Kidney epithelial cell (primary cell): ENCODE results near the gene IL1RAPL1. TPM values are rescaled to one million over a fixed set of nuclear protein-coding genes. Genes with fewer than 3 reads are reported as not detected.

Experiments used
- DNase-seq: peaks from one replicate; pipeline ENCODE4 v3.0.0-alpha.2; 2010; ENCODE audit warnings: low read depth
- H3K27me3 ChIP-seq: 2 replicates; pipeline ENCODE4 v1.6.0; 2011; ENCODE audit warnings: low read length; ENCODE audit not compliant: control insufficient read depth, insufficient read depth
- H3K36me3 ChIP-seq: 2 replicates; pipeline ENCODE4 v1.5.1; 2011; ENCODE audit warnings: low read length; ENCODE audit not compliant: control insufficient read depth, insufficient read depth
- H3K4me3 ChIP-seq: 2 replicates; pipeline ENCODE4 v1.5.1; 2011; ENCODE audit warnings: low read depth, mild to moderate bottlenecking, control low read depth, low read length
- total RNA-seq: library from RNA; depleted of rRNA; stranded (reverse); fragments of >200 nt; gene quantifications from 2 replicates; pipeline ENCODE4 v1.2.3, GENCODE V29; 2015
- TF ChIP-seq, protein P1 (sequence below): IDR thresholded peaks from 2 replicates; pipeline ENCODE4 v1.5.1; 2011; ENCODE audit warnings: mild to moderate bottlenecking, moderate library complexity, low read length, control low read depth, inconsistent platforms; ENCODE audit not compliant: insufficient read depth, poor library complexity, severe bottlenecking

IL1RAPL1 gene
- total RNA-seq, 1 donor from 2014 or later = not detected

DNA sequence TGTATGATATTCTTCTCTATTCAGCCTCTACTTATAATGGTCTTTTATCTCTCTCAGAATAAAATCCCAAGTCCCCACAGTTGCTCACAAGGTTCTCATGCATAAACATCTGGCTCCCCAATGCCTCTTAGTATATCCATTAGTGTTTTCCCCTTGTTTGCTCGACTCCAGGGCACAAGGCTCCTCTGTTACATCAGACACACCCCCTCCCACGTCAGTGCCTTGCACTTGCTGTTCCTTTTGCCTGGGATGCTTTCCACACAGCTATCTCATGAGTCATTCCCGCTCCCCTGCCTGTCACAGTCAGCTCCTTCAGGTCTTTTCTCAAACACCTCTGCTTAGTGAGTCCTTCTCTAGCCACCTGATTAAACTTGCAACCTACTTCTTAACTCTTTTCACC, 260.2 kb downstream of the IL1RAPL1 start:
- no peak overlapping the region for H3K4me3 ChIP-seq
- H3K27me3 ChIP-seq = no peaks in the 10 kb centered on the region
- DNase-seq = no peak
- H3K36me3 ChIP-seq = no peaks in the 10 kb centered on the region
- TF ChIP-seq, protein P1, sequence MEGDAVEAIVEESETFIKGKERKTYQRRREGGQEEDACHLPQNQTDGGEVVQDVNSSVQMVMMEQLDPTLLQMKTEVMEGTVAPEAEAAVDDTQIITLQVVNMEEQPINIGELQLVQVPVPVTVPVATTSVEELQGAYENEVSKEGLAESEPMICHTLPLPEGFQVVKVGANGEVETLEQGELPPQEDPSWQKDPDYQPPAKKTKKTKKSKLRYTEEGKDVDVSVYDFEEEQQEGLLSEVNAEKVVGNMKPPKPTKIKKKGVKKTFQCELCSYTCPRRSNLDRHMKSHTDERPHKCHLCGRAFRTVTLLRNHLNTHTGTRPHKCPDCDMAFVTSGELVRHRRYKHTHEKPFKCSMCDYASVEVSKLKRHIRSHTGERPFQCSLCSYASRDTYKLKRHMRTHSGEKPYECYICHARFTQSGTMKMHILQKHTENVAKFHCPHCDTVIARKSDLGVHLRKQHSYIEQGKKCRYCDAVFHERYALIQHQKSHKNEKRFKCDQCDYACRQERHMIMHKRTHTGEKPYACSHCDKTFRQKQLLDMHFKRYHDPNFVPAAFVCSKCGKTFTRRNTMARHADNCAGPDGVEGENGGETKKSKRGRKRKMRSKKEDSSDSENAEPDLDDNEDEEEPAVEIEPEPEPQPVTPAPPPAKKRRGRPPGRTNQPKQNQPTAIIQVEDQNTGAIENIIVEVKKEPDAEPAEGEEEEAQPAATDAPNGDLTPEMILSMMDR = no peak

DNA sequence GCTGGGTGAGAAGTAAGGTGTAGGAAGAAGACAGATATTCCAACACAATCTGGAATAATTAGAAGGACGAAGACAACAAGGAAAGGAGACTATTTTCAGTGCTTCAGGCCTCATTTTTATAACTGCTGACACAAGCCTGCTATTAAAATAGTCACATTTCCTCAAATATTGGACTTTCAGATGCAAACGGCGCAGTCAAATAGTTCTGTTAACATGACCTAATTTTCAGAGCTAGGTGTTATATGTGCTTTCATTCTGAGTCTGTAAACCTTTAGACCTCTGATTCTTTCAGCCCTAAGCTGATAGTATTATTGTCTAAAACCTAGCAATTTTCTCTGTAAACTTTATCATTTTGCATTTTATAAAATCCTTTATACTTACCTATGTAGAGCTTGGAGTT, 261.5 kb downstream of the IL1RAPL1 start:
- no peaks in the 10 kb centered on the region for H3K27me3 ChIP-seq
- H3K36me3 ChIP-seq = no peaks in the 10 kb centered on the region
- no peak for DNase-seq
- TF ChIP-seq, protein P1 = no peak
- no peak overlapping the region for H3K4me3 ChIP-seq

DNA sequence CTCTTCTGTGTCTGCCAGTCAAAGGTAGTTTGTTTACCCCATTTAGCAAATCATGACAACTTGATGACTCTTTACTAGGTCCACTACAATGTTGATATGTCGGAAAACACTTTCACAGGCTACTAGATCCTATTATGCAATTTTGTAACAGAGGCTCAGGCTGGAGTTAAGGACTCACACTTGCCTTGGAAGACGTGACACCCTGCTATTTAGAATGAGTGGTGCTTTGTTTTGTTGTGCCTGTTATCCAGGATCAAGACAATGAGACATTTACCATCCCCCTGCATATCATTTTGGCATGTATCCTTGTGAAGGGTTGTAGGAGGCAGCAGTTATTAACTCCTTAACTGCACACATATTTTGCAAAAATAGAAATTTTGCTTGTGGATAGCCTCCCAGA, 263.7 kb downstream of the IL1RAPL1 start:
- no peak for DNase-seq
- Histone ChIP-seq H3K4me3 (no peak overlapping the region), H3K27me3 (no peaks in the 10 kb centered on the region), H3K36me3 (no peaks in the 10 kb centered on the region)
- TF ChIP-seq, protein P1 = no peak

DNA sequence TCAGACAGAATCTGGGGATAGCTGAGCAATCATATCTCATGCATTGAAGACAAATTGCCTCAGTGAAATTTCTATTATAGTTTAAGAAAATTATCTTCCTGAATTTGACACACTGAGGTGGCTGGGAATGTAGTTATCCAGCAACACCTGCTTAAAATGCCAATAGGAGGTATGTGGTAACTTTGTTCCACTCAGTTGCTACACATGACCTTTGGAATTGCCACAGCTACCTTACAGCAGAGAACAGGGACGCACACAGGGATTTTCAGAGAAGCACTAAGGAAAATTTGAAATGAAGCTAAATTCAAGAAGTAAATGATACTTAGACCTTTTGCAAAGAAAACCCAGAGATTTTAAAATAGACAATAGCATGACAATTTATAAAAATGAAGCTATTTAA, 264.6 kb downstream of the IL1RAPL1 start:
- no peak overlapping the region for H3K4me3 ChIP-seq
- no peaks in the 10 kb centered on the region for H3K36me3 ChIP-seq
- TF ChIP-seq, protein P1 = no peak
- no peak for DNase-seq
- no peaks in the 10 kb centered on the region for H3K27me3 ChIP-seq

DNA sequence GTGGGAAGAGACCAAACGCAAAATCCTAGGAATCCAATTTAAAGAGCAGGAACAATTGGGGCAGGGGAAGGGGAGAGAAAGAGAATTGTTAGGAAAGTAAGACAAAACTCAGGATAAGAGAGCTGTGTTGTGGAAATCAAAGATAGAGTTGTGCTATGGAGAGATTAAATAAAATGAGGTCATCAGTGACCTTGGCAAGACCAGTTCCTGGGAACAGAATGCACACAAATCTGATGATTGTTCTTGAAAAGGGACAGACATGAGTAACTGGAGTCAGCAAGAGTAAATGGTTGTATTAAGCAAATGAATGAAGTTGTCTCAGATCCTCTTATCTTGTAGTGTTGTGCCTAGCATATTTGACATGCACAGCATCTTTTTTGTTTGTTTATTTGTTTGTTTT, 267.4 kb downstream of the IL1RAPL1 start:
- no peak for DNase-seq
- Histone ChIP-seq H3K4me3 (no peak overlapping the region), H3K27me3 (no peaks in the 10 kb centered on the region), H3K36me3 (no peaks in the 10 kb centered on the region)
- TF ChIP-seq, protein P1 = no peak

DNA sequence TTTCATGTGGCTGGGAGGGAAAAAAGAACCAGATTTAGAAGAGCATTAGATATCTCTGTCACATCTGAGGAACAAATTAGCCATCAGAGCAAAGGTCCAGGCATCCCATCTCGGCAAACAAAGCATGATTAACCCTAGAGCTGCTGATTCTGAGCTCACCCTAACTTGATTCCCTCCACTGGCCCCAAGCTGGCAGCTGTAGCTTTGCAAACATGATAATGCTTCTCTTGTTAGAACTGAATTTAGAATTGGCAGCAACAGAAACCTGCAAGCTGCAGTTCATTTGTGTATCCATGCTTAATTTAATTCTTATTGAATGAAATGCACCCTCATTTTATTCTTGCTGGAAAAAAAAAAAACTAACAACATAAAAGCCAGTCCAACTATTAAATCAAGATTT, 289.2 kb downstream of the IL1RAPL1 start:
- Histone ChIP-seq H3K36me3 (no peaks in the 10 kb centered on the region), H3K27me3 (no peaks in the 10 kb centered on the region), H3K4me3 (no peak overlapping the region)
- DNase-seq = no peak
- TF ChIP-seq, protein P1 = no peak
